Gastrocnemius medialis (tissue), 4 donors: ENCODE results near the gene TNFRSF1B. TPM values are rescaled to one million over a fixed set of nuclear protein-coding genes. Genes with fewer than 3 reads are reported as not detected.

Experiments used
- ATAC-seq, 2 donors: fragments of 150-250 bp; one replicate each; pipeline ENCODE4 v1.9.1; 2016
- DNase-seq, 2 donors: peaks; one replicate each; pipeline ENCODE4 v3.0.0-alpha.2; 2019
- H3K27ac ChIP-seq, 4 donors: fragments of 200-600 bp; sonication (generic); 1 replicate in 1 of 4; 2 replicates in 3 of 4; pipeline ENCODE4 v1.5.1; 2016 to 2018; ENCODE audit warnings: mild to moderate bottlenecking in 2 of 4, moderate library complexity in 1 of 4
- H3K27me3 ChIP-seq, 3 donors: fragments of 200-600 bp; sonication (generic) in 2 of 3; 1 replicate in 1 of 3; 2 replicates in 2 of 3; pipeline versions ENCODE4 v1.5.1 to v1.6.0; 2016 to 2019; ENCODE audit warnings: mild to moderate bottlenecking in 1 of 3, moderate library complexity in 1 of 3
- H3K36me3 ChIP-seq, 2 donors: fragments of 200-600 bp; sonication (generic) in 1 of 2; one replicate each; pipeline ENCODE4 v1.5.1; 2017 to 2018
- H3K4me1 ChIP-seq, 2 donors: fragments of 200-600 bp; sonication (generic) in 1 of 2; one replicate each; pipeline ENCODE4 v1.5.1; 2016 to 2017; ENCODE audit warnings: mild to moderate bottlenecking in 2 of 2
- H3K4me3 ChIP-seq, 4 donors: fragments of 200-600 bp; sonication (generic) in 3 of 4; 1 replicate in 1 of 4; 2 replicates in 3 of 4; pipeline ENCODE4 v1.5.1; 2016 to 2019; ENCODE audit warnings: mild to moderate bottlenecking in 2 of 4
- H3K9me3 ChIP-seq, 3 donors: fragments of 200-600 bp; sonication (generic) in 2 of 3; 1 replicate in 1 of 3; 2 replicates in 2 of 3; pipeline ENCODE4 v1.5.1; 2016 to 2019
- POLR2A ChIP-seq, 2 donors: fragments of 450-650 bp; IDR thresholded peaks; one replicate each; pipeline ENCODE4 v1.6.1; 2017; ENCODE audit warnings: antibody characterized with exemption in 2 of 2, mild to moderate bottlenecking in 2 of 2, moderate library complexity in 2 of 2
- in situ Hi-C, 4 donors: fragments of 200-750 bp; cut with MboI; loops; one replicate each; pipeline versions ENCODE4 v1.15.0 to v1.8.0; 2017; ENCODE audit warnings: low sequenced_read_pairs in 4 of 4
- intact Hi-C: fragments of 100-400 bp; cut with DNase I; formaldehyde crosslinking; loops from one replicate; pipeline ENCODE4 v1.15.1; 2023; ENCODE audit warnings: low total_unique reads
- total RNA-seq, 4 donors: library from RNA; depleted of rRNA; stranded (reverse); fragments of >200 nt; gene quantifications; one replicate each; pipeline versions ENCODE4 v1.1.0 to v1.2.3, GENCODE V29; 2016
- TF ChIP-seq, protein P1 (sequence below), 5 experiments: fragments of 450-650 bp in 3 of 5; fragments of 200-600 bp in 2 of 5; sonication (generic) in 2 of 5; IDR thresholded peaks in 4 of 5; conservative IDR thresholded peaks in 1 of 5; 1 replicate in 4 of 5; 2 replicates in 1 of 5; pipeline ENCODE4 v1.5.1; 2016 to 2019; ENCODE audit warnings: antibody characterized with exemption in 5 of 5, mild to moderate bottlenecking in 3 of 5, moderate library complexity in 3 of 5

The TNFRSF1B gene
- total RNA-seq, 4 donors from 2014 or later: 14.0 to 29.5 (median 18.8) TPM

DNA sequence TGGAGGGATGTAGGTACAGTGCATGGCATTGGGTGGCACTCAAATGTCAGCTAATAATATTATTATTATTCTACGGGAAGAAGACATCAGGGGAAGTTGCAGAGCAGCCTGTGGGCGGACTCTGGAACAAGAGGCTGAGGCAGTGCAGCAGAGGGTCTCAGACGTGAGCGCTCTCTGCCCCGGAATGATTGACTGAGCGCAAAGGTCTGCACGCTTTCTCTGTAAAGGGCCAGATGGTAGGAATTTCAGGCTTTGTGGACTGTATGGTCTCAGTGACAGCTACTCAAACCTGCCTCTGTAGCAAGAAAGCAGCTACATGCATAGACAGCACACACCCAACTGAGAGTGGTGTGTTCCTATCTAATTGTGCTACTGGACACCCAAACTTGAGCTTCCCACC is 33.4 kb downstream of the TNFRSF1B start:
- Histone ChIP-seq H3K27ac (no peak overlapping the region), H3K27me3 (no peaks in the 10 kb centered on the region), H3K36me3 (peaks cover 0 to 14% of the 10 kb centered on the region in 2 donors), H3K4me1 (no peaks in the 10 kb centered on the region), H3K4me3 (no peak overlapping the region), H3K9me3 (no peaks in the 10 kb centered on the region)
- TF ChIP-seq, protein P1, sequence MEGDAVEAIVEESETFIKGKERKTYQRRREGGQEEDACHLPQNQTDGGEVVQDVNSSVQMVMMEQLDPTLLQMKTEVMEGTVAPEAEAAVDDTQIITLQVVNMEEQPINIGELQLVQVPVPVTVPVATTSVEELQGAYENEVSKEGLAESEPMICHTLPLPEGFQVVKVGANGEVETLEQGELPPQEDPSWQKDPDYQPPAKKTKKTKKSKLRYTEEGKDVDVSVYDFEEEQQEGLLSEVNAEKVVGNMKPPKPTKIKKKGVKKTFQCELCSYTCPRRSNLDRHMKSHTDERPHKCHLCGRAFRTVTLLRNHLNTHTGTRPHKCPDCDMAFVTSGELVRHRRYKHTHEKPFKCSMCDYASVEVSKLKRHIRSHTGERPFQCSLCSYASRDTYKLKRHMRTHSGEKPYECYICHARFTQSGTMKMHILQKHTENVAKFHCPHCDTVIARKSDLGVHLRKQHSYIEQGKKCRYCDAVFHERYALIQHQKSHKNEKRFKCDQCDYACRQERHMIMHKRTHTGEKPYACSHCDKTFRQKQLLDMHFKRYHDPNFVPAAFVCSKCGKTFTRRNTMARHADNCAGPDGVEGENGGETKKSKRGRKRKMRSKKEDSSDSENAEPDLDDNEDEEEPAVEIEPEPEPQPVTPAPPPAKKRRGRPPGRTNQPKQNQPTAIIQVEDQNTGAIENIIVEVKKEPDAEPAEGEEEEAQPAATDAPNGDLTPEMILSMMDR (IDR thresholded peaks at IDR 0.05 in 4 of 5, conservative IDR thresholded peaks at IDR 0.05 in 1 of 5): no peak
- TF ChIP-seq POLR2A (IDR thresholded peaks at IDR 0.05): no peak
- no peak for ATAC-seq
- in situ Hi-C loops: loop anchor here in 1 of 4 donors (25.0 kb wide), 1 partner anchor 363 kb away; the partner anchor contains the start of gene NPPA
- no peak for DNase-seq
- intact Hi-C loops: no loop called here

DNA sequence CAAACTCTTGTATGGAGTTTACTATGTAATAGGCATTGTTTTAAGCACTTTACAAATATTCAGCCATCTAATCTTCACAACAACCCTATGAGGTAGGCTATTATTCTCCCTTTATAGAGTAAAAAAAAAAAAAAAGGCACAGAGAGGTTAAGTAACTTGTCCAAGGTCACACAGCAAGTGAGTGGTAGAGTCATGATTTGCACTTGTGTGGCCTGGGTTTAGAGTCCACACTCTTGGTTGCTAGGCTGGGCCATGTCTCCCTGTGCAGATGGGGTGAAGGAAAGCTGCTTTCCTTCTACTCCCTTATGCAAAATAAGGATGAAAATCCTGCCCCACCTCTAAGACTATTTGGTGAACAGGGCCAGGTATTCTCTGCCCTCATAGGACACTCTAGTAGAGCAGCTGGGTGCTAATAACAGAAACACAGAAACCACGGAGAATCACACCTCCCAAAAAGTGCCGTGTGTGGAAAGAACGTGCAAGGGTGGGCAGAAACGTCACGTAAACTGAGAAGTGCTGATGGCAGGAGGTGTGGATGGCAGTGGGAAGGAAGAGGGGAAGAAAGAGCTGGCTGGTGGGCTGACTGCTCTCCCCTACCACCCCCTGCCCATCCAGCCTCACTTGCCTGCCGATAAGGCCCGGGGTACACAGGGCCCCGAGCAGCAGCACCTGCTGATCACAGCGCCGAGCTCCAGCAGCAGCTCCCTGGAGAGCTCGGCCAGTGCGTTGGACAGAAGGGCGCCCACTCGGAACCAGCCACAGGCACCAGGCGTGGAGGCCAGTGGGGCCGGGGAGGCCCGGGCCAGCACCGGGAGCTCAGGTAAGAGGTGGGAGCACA is 34.8 kb downstream of the TNFRSF1B start:
- Histone ChIP-seq H3K27me3 (no peaks in the 10 kb centered on the region), H3K27ac (no peak overlapping the region), H3K36me3 (peaks cover 0 to 14% of the 10 kb centered on the region in 2 donors), H3K9me3 (no peaks in the 10 kb centered on the region), H3K4me1 (no peaks in the 10 kb centered on the region), H3K4me3 (no peak overlapping the region)
- TF ChIP-seq, protein P1 (IDR thresholded peaks at IDR 0.05 in 4 of 5, conservative IDR thresholded peaks at IDR 0.05 in 1 of 5): no peak
- no peak for TF ChIP-seq POLR2A (IDR thresholded peaks at IDR 0.05)
- DNase-seq (no peak), ATAC-seq (no peak)
- in situ Hi-C loops (loop anchor here in 1 of 4 donors (25.0 kb wide), 1 partner anchor 364 kb away; the partner anchor contains the start of gene NPPA), intact Hi-C loops (no loop called here)

DNA sequence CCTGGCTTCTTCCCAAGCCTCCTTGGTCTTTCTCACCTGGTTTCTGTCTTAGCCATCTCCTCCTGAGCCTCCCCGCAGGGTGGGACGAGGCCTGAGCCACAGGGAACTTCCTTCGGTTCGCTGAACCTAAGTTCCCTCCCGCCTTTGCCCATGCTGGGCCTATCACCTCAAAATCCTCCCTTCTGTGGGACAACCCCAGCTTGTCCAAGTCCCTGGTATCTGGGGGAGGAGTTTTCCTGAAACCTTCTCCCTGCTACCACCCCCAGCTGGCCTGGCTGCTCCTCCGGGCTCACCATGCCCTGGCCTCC is 35.4 kb downstream of the TNFRSF1B start:
- H3K27ac ChIP-seq: no peak overlapping the region
- H3K36me3 ChIP-seq: peaks cover 0 to 14% of the 10 kb centered on the region in 2 donors

DNA sequence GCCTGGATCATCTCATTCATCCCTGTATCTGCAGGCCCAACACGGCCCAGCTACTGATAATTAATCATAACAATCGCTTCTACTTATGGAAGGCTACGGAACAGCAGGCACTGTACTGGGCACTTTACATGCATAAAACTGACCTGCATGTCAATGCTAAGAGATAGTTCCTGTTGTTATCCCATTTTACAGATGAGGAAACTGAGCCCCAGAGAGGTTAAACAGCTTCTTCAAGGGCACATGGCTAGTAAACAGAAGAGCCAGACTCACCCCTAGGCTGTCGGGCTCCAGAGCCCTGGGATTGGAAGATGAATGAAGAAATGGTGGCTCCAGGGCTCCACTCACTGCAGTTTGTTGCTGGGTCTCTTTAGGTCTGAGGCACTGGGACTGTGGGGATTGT is 35.8 kb downstream of the TNFRSF1B start:
- Histone ChIP-seq H3K27ac (no peak overlapping the region), H3K9me3 (no peaks in the 10 kb centered on the region), H3K4me1 (no peaks in the 10 kb centered on the region), H3K36me3 (peaks cover 0 to 14% of the 10 kb centered on the region in 2 donors), H3K27me3 (no peaks in the 10 kb centered on the region), H3K4me3 (no peak overlapping the region)
- in situ Hi-C loops: loop anchor here in 1 of 4 donors (25.0 kb wide), 1 partner anchor 365 kb away; the partner anchor contains the start of gene NPPA
- intact Hi-C loops: no loop called here
- DNase-seq (no peak), ATAC-seq (no peak)
- TF ChIP-seq POLR2A (IDR thresholded peaks at IDR 0.05): no peak
- TF ChIP-seq, protein P1 (IDR thresholded peaks at IDR 0.05 in 4 of 5, conservative IDR thresholded peaks at IDR 0.05 in 1 of 5): no peak

More for the DNA sequence above, 35.4 kb downstream of the TNFRSF1B start:
- no peak for DNase-seq
- intact Hi-C loops: no loop called here
- H3K4me1 ChIP-seq: no peaks in the 10 kb centered on the region
- in situ Hi-C loops: loop anchor here in 1 of 4 donors (25.0 kb wide), 1 partner anchor 365 kb away; the partner anchor contains the start of gene NPPA
- H3K9me3 ChIP-seq: no peaks in the 10 kb centered on the region
- no peak for ATAC-seq
- no peaks in the 10 kb centered on the region for H3K27me3 ChIP-seq
- TF ChIP-seq, protein P1 (IDR thresholded peaks at IDR 0.05 in 4 of 5, conservative IDR thresholded peaks at IDR 0.05 in 1 of 5): no peak
- TF ChIP-seq POLR2A (IDR thresholded peaks at IDR 0.05): no peak
- H3K4me3 ChIP-seq: no peak overlapping the region
